Esophagus squamous epithelium (tissue), 4 donors: ENCODE data around the gene ARPC4.

ENCODE experiments used
- POLR2A ChIP-seq, 4 donors: fragments of 450-650 bp; IDR thresholded peaks; one replicate each; pipeline ENCODE4 v1.6.1; 2017; ENCODE audit warnings: antibody characterized with exemption in 4 of 4, mild to moderate bottlenecking in 4 of 4, moderate library complexity in 3 of 4
- TF ChIP-seq, protein P1 (sequence below), 6 experiments: fragments of 450-650 bp in 4 of 6; fragments of 200-600 bp in 2 of 6; sonication (generic) in 2 of 6; IDR thresholded peaks; one replicate each; pipeline ENCODE4 v1.5.1; 2016 to 2019; ENCODE audit warnings: antibody characterized with exemption in 6 of 6, mild to moderate bottlenecking in 4 of 6, moderate library complexity in 4 of 6

DNA sequence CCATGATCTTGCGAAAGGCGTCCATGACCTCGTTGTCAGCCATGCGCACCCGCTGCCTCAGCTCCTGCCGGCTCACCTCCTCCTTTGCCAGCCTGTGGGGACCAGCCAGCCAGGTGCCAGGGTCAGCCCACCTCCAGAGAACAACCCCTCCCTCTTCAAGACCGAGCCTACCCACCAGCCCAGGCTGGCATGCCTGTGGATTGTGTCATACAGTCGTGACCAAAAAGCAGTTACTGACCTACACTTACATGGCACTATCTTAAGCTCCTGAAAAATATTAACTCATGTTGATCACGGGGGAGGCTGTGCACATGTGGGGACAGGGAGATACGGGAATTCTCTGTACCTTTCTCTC, 12.4 kb upstream of the ARPC4 start:
- TF ChIP-seq POLR2A (IDR thresholded peaks at IDR 0.05): no peak
- TF ChIP-seq, protein P1, sequence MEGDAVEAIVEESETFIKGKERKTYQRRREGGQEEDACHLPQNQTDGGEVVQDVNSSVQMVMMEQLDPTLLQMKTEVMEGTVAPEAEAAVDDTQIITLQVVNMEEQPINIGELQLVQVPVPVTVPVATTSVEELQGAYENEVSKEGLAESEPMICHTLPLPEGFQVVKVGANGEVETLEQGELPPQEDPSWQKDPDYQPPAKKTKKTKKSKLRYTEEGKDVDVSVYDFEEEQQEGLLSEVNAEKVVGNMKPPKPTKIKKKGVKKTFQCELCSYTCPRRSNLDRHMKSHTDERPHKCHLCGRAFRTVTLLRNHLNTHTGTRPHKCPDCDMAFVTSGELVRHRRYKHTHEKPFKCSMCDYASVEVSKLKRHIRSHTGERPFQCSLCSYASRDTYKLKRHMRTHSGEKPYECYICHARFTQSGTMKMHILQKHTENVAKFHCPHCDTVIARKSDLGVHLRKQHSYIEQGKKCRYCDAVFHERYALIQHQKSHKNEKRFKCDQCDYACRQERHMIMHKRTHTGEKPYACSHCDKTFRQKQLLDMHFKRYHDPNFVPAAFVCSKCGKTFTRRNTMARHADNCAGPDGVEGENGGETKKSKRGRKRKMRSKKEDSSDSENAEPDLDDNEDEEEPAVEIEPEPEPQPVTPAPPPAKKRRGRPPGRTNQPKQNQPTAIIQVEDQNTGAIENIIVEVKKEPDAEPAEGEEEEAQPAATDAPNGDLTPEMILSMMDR (IDR thresholded peaks at IDR 0.05): no peak
